ENCODE data around the gene RPS24.

DNA sequence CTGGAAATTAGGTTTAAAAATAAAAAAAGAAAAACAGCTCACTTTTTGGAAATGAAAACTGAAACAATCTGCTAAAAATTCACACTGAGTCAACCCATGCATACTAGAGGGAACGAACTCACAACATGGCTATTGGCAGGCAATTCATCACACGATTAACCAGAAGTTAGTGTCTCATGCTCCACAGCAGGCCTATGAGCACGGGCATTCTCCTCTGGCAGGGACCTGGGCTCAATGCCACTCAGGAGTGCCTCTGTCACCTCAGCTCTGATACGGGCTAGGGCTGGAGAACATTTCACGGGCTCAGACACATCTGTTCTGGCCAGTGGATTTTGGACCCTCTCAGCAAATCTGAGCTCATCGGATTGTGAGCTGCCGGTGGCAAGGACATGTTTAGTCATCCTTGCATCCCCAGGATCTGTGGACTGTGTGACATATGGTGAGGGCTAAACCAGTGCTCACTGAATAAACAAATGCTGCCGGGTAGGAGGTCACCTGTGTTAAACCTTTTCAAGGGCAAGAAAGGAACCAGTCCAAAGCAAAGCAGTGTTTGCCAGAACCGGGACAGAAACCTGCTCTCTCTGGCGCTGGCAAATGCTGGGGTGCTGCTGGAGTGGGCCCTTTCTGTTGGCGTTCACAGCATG, 44.5 kb upstream of the RPS24 start:
- TF ChIP-seq, protein P1, sequence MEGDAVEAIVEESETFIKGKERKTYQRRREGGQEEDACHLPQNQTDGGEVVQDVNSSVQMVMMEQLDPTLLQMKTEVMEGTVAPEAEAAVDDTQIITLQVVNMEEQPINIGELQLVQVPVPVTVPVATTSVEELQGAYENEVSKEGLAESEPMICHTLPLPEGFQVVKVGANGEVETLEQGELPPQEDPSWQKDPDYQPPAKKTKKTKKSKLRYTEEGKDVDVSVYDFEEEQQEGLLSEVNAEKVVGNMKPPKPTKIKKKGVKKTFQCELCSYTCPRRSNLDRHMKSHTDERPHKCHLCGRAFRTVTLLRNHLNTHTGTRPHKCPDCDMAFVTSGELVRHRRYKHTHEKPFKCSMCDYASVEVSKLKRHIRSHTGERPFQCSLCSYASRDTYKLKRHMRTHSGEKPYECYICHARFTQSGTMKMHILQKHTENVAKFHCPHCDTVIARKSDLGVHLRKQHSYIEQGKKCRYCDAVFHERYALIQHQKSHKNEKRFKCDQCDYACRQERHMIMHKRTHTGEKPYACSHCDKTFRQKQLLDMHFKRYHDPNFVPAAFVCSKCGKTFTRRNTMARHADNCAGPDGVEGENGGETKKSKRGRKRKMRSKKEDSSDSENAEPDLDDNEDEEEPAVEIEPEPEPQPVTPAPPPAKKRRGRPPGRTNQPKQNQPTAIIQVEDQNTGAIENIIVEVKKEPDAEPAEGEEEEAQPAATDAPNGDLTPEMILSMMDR (IDR thresholded peaks at IDR 0.05 in 4 of 5, conservative IDR thresholded peaks at IDR 0.05 in 1 of 5), result no peak
- peak in 1 of 2 donors; percentile 49 for TF ChIP-seq POLR2A (IDR thresholded peaks at IDR 0.05)

All from gastrocnemius medialis (tissue), 4 donors.